ENCODE results near the gene FAM107B.

DNA sequence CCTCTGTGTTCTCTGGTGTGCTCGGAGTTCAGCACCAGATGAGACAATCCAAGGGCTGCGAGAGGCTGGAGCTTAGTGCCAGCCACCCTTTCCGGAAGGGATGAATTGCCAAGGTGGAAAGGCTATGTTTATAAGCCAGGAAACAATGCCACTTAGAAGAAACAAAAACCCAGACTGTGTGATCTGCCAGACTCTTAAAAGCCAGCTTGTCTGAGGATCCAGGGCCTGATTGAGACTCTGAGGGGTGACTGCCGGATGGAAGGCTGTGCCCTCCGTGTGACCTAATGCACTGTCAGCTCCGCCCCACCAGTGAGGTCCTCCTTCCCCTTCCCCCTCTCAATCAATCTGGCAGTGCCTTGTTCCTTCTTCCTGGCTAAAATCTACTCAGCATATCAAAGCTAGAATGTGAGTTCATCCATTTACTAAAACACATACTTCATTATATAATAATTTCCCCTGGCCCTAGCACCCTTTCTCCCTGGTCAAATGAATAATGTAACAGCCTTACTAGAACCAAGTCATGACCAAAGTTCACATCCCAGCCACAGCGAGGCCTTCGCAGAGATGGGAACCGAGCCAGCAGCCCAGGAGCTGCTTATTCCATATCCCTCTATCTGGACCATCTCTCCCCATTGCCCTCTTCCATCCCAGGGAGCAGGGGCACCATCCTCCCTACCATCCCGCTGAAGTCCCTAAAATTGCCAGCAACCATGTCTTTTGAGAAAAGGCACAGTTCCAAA is 25.5 kb downstream of the FAM107B start:
- TF ChIP-seq EGR1 (IDR thresholded peaks at IDR 0.05; ENCODE audit: low read depth), result no peak
- TF ChIP-seq, protein P1, sequence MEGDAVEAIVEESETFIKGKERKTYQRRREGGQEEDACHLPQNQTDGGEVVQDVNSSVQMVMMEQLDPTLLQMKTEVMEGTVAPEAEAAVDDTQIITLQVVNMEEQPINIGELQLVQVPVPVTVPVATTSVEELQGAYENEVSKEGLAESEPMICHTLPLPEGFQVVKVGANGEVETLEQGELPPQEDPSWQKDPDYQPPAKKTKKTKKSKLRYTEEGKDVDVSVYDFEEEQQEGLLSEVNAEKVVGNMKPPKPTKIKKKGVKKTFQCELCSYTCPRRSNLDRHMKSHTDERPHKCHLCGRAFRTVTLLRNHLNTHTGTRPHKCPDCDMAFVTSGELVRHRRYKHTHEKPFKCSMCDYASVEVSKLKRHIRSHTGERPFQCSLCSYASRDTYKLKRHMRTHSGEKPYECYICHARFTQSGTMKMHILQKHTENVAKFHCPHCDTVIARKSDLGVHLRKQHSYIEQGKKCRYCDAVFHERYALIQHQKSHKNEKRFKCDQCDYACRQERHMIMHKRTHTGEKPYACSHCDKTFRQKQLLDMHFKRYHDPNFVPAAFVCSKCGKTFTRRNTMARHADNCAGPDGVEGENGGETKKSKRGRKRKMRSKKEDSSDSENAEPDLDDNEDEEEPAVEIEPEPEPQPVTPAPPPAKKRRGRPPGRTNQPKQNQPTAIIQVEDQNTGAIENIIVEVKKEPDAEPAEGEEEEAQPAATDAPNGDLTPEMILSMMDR (IDR thresholded peaks at IDR 0.05 in 2 of 3, conservative IDR thresholded peaks at IDR 0.05 in 1 of 3; ENCODE audit: borderline replicate concordance in 1 of 3, insufficient read depth in 1 of 3, low read depth in 2 of 3, low read length in 2 of 3), result no peak
- TF ChIP-seq SP1 (IDR thresholded peaks at IDR 0.05; ENCODE audit: low read depth), result no peak
- TF ChIP-seq RAD21 (IDR thresholded peaks at IDR 0.05; ENCODE audit: low read depth), result no peak
- no peak for TF ChIP-seq EZH2phosphoT487 (IDR thresholded peaks at IDR 0.05; ENCODE audit: borderline replicate concordance)
